Uterus (tissue), 2 donors: ENCODE measurements around the gene AMPD2.

Experiments
- CTCF ChIP-seq, 4 experiments: fragments of 200-600 bp in 2 of 4; fragments of 450-650 bp in 2 of 4; sonication (generic) in 2 of 4; IDR thresholded peaks; one replicate each; pipeline ENCODE4 v1.5.1; 2016 to 2019; ENCODE audit warnings: antibody characterized with exemption in 4 of 4, mild to moderate bottlenecking in 2 of 4, moderate library complexity in 1 of 4
- POLR2A ChIP-seq, 2 donors: fragments of 450-650 bp; IDR thresholded peaks; one replicate each; pipeline ENCODE4 v1.6.1; 2016; ENCODE audit warnings: antibody characterized with exemption in 2 of 2, mild to moderate bottlenecking in 1 of 2, moderate library complexity in 1 of 2

GRCh38 chr1:109619576-109620400 is at the start of gene AMPD2, which contains the start of gene GNAT2:
- no peak for TF ChIP-seq CTCF (IDR thresholded peaks at IDR 0.05)
- peak in 1 of 2 donors; percentile 29 for TF ChIP-seq POLR2A (IDR thresholded peaks at IDR 0.05)
